ENCODE data around the gene ZMAT3. TPM values are rescaled to one million over a fixed set of nuclear protein-coding genes. Genes with fewer than 3 reads are reported as not detected.

ZMAT3 gene
- total and polyA plus RNA-seq, 2 of the 13 experiments (the other 11 are each of a cell fraction or from before 2014, with no cell fraction given) = 11.4 to 11.7 TPM

- TF ChIP-seq TBX2 (CRISPR knock-in tag; IDR thresholded peaks at IDR 0.05; ENCODE audit: borderline replicate concordance) = no peak
Measured at GRCh38 chr3:178990293-178990692, 81.3 kb downstream of the ZMAT3 start (continued).

GRCh38 chr3:178989821-178990220 lies 81.8 kb downstream of the ZMAT3 start:
- 0% methylated on average over 1 of the region's 1 CpG for WGBS (ENCODE audit: low lambda C conversion rate)
- TF ChIP-seq ZNF451 (CRISPR knock-in tag; IDR thresholded peaks at IDR 0.05) (no peak), NFYB (CRISPR knock-in tag; IDR thresholded peaks at IDR 0.05) (no peak), ZNF75D (CRISPR knock-in tag; IDR thresholded peaks at IDR 0.05; ENCODE audit: borderline replicate concordance) (no peak), TRIM22 (IDR thresholded peaks at IDR 0.05) (no peak), ZNF619 (CRISPR knock-in tag; IDR thresholded peaks at IDR 0.05) (no peak), GLI4 (CRISPR knock-in tag; IDR thresholded peaks at IDR 0.05; ENCODE audit: borderline replicate concordance) (no peak), ZNF460 (CRISPR knock-in tag; IDR thresholded peaks at IDR 0.05; ENCODE audit: borderline replicate concordance) (no peak), ZNF446 (CRISPR knock-in tag; IDR thresholded peaks at IDR 0.05) (no peak), PAWR (CRISPR knock-in tag; IDR thresholded peaks at IDR 0.05; ENCODE audit: borderline replicate concordance) (no peak), CSRNP1 (CRISPR knock-in tag; IDR thresholded peaks at IDR 0.05) (no peak), ZBTB14 (CRISPR knock-in tag; IDR thresholded peaks at IDR 0.05) (no peak), ZFP37 (CRISPR knock-in tag; IDR thresholded peaks at IDR 0.05; ENCODE audit: borderline replicate concordance) (no peak), BCLAF1 (IDR thresholded peaks at IDR 0.05) (no peak), KDM1A (CRISPR knock-in tag; IDR thresholded peaks at IDR 0.05) (no peak), NCOA2 (CRISPR knock-in tag; IDR thresholded peaks at IDR 0.05) (no peak)

More at GRCh38 chr3:178989821-178990220, 81.8 kb downstream of the ZMAT3 start:
- ATAC-seq (no peak), FAIRE-seq (no peak), DNase-seq (ENCODE audit: low spot score) (no peak)
- POLR2A ChIA-PET = no interaction called here
- Histone ChIP-seq H3K36me3 (replicated peaks in 1 of 2; ENCODE audit: control insufficient read depth in 1 of 2, insufficient read depth in 2 of 2, low read length in 2 of 2) (no peaks in the 10 kb centered on the region), H3K27me3 (ENCODE audit: control insufficient read depth in 1 of 2, insufficient read depth in 2 of 2, low read length in 2 of 2) (no peaks in the 10 kb centered on the region), H3K9ac (ENCODE audit: insufficient read depth, low read depth, low read length) (no peak overlapping the region), H2AFZ (ENCODE audit: low read length) (no peak overlapping the region), H3K4me2 (ENCODE audit: low read depth, low read length) (no peak overlapping the region), H3K9me3 (ENCODE audit: low read length) (peaks cover 47% of the 10 kb centered on the region), H3K4me3 (replicated peaks in 1 of 3; ENCODE audit: insufficient read depth in 1 of 3, low read depth in 2 of 3, low read length in 3 of 3) (no peak overlapping the region), H3K4me1 (ENCODE audit: insufficient read depth, low read length) (no peaks in the 10 kb centered on the region), H3K27ac (ENCODE audit: extremely low read length, insufficient read depth, low read length) (no peak overlapping the region), H3K79me2 (ENCODE audit: insufficient read depth, low read length) (no peaks in the 10 kb centered on the region), H4K20me1 (ENCODE audit: insufficient read depth, low read length) (no peaks in the 10 kb centered on the region)
- intact Hi-C loops (cut with micrococcal nuclease; ENCODE audit: unreplicated experiment) = no loop called here
- in situ Hi-C loops (cut with HindIII; ENCODE audit: extremely low pct_ligation_motif_present, low pct_unique_long_range_greater_than_20kb) = no loop called here
- no TSS peak for BruUV-seq (replicated peaks)
- CTCF ChIA-PET (ENCODE audit: low intra/inter-chr PET ratio, low total read pairs) = no interaction called here
